GM12878 (cell line): ENCODE results near the gene BMP2. TPM values are rescaled to one million over a fixed set of nuclear protein-coding genes. Genes with fewer than 3 reads are reported as not detected.

ENCODE experiments used
- ATF7 ChIP-seq: fragments of 450-650 bp; IDR thresholded peaks from 2 replicates; pipeline ENCODE4 v1.6.1; 2016; ENCODE audit warnings: low read depth, mild to moderate bottlenecking
- CHD4 ChIP-seq: fragments of 200-600 bp; sonication (generic); IDR thresholded peaks from 2 replicates; pipeline ENCODE4 v1.6.1; 2016; ENCODE audit warnings: mild to moderate bottlenecking
- E4F1 ChIP-seq: fragments of 450-650 bp; IDR thresholded peaks from 2 replicates; pipeline ENCODE4 v1.6.1; 2018; ENCODE audit warnings: borderline replicate concordance, mild to moderate bottlenecking; ENCODE audit not compliant: partially characterized antibody
- MTA2 ChIP-seq: fragments of 450-650 bp; IDR thresholded peaks from 2 replicates; pipeline ENCODE4 v1.6.1; 2016; ENCODE audit warnings: low read depth, mild to moderate bottlenecking, moderate library complexity
- PKNOX1 ChIP-seq: fragments of 450-650 bp; IDR thresholded peaks from 2 replicates; pipeline ENCODE4 v1.6.1; 2016; ENCODE audit warnings: mild to moderate bottlenecking
- ZBTB33 ChIP-seq: fragments of 450-650 bp; IDR thresholded peaks from 2 replicates; pipeline ENCODE4 v1.6.1; 2017; ENCODE audit warnings: mild to moderate bottlenecking
- polyA plus RNA-seq, 11 experiments: library from polyadenylated mRNA; depleted of rRNA in 4 of 11; unstranded in 6 of 11; stranded (reverse) in 5 of 11; fragments of >200 nt; fragmentation: Nextera tagmentation in 4 of 11; fragmentation: Illumina TruSeq in 1 of 11; extraction: Ambion mirVana in 4 of 11; extraction: Trizol in 1 of 11; gene quantifications; 1 replicate in 1 of 11; 2 replicates in 10 of 11; pipeline versions ENCODE4 v1.2.1 to v1.2.3, GENCODE V29; 2011 to 2016; ENCODE audit warnings: inconsistent platforms in 2 of 11, missing spikeins in 2 of 11, low read depth in 1 of 11
- total RNA-seq, 4 experiments: library from RNA; depleted of rRNA in 3 of 4; stranded (reverse); fragments of >200 nt in 3 of 4; fragmentation: Illumina TruSeq in 1 of 4; extraction: Trizol in 1 of 4; gene quantifications; 2 replicates each; pipeline versions ENCODE4 v1.2.1 to v1.2.3, GENCODE V29; 2013 to 2021

The BMP2 gene
- total and polyA plus RNA-seq, 10 of the 15 experiments (the other 5 are each of a cell fraction or from before 2014, with no cell fraction given) = 0.35 to 3.2 (median 0.71) TPM

- no peak for TF ChIP-seq PKNOX1
- no peak for TF ChIP-seq ZBTB33
- TF ChIP-seq MTA2 = no peak
- TF ChIP-seq CHD4 = no peak
- TF ChIP-seq E4F1 = no peak
- no peak for TF ChIP-seq ATF7
- TF ChIP-seq, all 136 proteins: peak for 0
Observed at GRCh38 chr20:6827472-6827871, 60.0 kb downstream of the BMP2 start (continued).
